ENCODE measurements around the gene CXCR5.

Gene CXCR5

DNA sequence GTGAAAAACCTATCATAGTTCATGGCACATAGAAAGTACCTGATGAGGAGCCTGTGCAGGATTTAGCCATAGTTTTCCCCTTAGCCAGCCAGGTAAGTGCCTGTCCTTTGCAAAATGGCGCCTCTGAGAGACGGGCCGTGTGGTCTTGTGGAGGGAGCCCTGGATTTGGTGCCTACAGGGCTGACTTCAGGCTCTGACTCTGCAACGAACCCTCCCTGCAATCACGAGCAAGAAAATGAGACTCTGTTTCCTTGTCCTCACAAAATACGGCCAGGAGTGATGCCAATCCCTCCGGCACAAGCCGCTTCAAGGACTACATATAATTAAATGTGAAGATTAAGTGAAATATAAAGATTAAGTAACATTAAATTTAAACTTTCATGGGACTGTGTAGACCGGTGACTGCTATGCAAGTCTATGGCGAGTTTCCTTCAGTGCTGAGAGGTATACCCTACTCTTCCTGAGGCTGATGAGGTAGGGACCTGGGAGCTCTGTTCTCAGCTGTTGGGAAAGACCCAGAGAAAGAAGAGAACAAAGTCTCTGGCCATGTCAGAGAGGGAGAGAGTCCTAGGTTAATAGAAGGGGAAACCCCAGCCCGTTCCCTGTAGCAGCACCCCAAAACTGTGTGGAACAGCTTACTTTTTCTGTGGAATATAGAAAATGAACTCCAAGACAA is 6.1 kb upstream of the CXCR5 start:
- DNase-seq, result no peak

DNA sequence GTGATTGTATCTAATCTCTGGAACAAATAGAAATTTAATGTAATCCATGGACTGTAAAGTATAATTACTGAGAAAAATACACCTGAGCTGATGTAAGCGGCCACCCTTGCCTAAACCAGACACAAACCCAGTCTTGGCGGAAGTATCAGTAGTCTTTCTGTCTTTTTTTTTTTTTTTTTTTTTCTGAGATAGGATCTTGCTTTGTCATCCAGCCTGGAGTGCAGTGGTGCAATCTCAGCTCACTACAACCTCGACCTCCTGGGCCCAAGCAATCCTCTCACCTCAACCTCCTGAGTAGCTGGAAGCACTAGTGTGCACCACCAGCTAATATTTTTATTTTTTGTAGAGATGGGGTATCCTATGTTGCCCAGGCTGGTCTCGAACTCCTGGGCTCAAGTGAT is 5.5 kb upstream of the CXCR5 start:
- no peak for DNase-seq

DNA sequence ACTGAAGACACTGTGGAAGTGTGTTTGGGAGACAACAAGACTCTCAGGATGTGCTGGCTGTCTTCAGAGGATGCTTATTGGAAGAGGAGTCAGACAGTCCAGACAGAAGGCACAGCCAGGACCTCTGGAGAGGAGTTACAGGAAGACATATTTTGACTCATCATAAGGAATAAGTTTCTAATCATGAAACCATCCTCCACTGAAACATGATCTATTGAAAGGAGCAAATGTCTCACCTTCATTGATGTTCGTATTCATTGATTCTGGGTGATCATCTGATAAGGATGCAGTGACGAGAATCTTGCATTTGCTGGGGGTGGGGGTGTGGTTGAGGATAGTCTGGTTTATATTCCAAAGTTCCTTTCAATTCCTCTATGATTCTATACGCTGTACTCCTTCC is 2.5 kb upstream of the CXCR5 start:
- no peak for DNase-seq

DNA sequence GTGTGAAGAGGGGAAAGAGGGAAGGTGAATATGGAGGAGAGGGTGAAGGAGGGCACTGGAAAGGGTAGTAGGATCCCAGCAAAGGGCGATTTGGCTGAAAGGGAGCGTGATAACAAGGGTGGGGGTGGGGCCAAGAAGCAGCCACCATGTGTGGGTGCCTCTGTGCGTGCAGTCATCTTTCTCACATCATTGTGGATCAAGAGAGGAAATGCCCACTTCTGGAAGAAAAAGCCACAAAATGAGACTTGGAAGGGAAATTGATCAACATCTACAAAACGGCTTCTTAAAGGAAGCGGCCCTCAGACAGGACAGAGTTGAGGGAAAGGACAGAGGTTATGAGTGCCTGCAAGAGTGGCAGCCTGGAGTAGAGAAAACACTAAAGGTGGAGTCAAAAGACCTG is 1.2 kb upstream of the CXCR5 start:
- DNase-seq, result no peak

DNA sequence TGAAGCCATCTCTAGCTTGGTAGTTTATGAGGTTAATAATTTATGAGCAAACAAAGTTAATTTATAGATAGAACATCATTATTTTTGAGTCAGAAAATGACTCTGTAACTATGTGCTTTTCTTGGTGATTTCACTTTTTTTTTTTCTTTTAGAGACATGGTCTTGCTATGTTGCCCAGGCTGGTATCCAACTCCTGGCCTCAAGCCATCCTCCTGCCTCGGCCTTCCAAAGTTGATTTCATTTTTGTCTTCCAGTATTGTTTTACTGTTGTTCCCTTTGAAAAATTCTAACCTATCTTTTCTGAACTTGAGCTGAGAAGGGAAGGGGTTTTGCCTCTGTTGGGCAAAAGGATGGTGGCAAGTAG is 706 bp upstream of the CXCR5 start:
- DNase-seq, result no peak

DNA sequence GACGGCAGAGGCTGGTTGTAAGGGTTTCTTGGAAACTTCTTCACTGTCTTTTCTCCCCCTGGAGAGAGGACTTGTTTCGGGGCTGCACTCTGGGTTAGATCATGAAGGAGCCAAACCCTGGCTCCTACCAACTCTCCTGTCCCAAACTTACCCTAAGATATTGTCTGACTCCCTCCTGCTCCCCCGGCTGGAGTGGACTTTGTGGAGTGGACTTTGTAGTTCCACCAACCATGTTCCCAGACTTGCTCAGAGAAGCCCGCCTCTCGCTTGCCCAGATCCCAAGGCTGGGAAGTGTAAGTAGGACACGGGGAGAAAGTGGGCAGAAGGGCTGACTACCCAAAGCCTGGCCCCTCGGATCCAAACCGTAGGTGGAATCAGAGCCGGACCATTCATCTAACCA is 1.2 kb downstream of the CXCR5 start:
- DNase-seq, result no peak

DNA sequence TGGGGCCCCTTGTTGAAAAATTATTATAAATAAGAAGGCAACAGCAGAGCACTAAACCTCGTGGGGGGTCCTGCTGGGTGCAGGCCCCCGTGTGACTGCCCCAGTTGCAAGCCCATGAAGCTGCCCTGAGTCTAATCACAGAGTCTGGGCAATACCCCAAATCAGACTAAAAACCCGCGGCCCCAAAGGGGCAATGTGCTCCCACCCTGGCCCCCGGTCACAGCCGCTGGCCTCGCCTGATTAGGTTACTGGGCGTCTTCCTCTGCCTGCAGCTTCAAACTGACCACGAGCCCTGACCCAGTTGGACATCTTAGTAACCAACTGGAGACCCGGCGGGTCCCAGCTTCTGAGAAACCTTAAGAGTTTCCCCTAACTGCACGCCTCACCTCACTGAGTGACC is 1.6 kb downstream of the CXCR5 start:
- DNase-seq, result no peak

DNA sequence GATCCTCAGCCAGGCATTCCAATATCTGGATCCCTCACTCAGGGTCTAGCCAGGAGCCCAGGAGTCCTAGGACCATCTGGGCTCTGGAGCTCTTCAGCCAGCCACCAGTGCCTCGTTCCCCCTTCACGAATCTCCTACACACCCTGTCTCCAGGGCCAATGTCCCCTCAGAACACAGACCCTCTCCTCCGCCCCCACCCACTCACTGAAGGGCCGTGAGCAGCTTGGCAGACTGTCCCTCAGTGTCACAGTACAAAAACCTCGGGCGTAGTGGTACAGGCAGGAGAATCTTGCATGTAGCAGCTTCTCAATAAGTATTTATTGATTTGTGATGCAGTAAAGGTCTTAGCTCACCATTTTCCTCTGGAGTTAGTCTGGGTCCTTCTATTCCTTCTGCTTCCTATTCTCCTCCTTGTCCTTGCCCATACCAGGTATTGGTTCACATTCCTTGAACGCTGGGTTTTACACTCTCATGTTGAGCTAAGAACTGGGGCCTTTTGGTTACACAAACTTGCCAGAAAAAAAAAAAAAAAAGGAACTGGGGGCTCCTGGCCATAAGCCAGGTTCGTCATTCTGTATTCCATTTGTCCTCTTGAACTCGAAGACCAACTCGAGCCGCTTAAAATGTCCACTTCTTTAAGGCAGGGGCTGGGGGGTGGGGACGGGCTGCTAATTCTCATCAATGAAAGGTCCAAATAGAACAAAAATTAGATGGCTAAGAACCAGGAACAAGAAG is 2.3 kb downstream of the CXCR5 start:
- DNase-seq, result no peak

DNA sequence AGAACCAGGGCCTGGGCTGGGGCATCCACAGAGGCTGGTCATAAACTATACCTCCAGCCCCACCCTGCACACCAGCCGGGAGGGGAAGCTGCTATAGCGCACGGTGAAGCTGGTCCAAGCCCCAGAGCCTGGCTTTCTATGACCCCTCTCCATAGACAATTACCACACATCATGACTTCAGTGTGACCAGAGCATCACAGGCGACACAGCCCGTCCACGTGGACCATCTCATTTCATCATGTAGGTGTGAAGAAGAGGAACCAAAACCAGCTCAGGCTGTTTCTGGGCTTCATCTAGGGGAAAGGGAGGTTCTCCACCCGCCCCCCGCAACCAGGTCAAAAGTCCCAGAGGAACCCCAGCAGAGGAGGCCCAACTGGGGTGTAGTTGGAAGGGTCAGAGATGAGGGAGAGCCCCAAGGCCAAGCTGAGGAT is 3.0 kb downstream of the CXCR5 start:
- no peak for DNase-seq

DNA sequence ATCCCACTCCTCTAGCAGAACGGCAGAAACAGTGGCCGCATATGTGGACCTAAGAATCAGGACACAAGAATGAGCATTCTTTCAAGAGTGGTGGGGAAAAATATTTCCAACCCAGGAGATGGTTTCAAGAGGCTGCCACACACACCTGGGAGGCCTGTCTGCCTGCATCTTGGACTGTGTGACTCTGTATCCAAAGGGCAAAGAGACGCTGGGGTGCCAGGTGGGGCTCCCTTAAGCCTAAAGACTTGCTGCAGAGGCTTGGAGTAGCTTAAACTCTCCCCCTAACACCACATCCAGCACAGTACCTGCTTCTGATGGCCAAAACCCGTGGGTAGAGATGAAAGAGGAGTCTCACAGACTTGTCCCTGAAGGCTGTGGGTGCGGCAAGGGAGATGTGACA is 3.5 kb downstream of the CXCR5 start:
- no peak for DNase-seq

DNA sequence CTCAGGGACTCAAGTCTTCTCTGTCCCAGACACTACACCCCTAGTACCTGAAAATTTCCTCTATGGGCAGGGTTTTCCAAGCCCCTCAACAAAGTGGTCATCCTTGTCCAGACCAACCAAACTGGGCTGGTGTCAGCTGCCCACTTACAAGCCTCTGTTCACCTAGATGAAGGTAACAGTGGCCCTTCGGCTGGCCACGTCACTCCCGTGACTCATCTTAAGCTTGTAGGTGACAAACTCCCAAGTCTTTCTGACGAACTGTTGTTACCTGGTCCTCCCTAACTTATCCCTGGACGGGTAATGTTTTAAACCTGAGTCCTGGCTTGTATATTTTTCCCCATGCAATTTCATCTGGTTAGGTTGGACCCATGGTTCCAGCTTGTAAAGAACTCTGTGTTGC is 4.7 kb downstream of the CXCR5 start:
- no peak for DNase-seq

DNA sequence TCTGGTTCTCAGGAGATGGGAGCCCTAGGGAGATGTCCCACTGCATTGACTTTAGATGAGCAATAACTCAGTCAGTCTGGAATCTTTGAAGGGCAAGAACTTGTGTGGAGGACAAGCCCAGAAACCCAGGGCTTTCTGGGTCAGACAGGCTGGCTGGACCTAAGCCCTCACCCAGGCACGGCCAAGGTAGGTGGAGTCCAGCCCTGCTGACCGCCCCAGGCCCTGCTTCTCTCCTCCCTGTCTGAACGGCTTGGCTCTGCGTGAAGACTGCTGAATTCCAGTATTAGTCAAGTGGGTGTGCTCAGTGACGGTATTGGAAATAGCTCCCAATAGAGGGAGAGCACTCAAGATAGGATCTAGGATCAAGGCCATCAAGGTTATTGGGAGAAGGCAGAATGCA is 6.1 kb downstream of the CXCR5 start:
- no peak for DNase-seq

DNA sequence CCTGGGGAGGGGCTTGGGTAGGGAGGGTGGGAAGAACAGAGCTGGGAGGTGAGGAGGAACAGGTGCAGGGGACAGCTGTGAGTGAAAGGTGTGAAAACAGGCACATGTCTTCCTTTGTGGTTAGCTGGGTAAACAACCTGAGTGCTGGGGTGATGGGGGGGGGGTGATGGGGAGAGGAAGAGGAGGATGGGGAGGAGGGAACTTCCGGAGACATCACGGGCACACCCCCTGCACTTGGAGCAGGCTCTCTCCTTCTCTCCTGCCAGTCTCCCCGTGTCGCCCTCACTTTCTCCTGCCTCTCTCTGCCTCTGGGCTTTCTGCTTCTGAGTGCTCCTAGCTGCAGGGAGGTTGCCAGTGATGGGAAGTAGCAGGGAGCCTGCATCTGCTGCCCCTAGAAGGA is 8.8 kb downstream of the CXCR5 start:
- DNase-seq, result peak; percentile 57

DNA sequence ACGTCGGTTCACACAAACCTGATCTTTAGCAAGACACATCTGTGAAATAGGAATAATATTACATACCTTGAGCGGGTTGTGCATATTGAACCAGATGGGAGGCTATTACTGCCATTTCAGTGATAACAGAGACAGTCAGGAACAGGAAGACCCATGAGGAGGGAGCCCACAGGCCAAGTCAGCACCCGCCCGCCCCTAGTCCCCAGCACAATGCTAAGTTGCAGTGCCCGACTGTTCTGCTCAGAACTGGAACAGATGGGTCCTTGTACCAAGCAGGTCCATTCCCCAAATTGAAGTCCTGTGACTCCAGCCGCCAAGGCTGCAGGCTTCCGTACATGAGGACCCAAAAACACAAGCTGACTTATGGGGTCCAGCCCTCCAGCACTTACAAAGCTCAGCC is 9.3 kb downstream of the CXCR5 start:
- DNase-seq, result no peak

DNA sequence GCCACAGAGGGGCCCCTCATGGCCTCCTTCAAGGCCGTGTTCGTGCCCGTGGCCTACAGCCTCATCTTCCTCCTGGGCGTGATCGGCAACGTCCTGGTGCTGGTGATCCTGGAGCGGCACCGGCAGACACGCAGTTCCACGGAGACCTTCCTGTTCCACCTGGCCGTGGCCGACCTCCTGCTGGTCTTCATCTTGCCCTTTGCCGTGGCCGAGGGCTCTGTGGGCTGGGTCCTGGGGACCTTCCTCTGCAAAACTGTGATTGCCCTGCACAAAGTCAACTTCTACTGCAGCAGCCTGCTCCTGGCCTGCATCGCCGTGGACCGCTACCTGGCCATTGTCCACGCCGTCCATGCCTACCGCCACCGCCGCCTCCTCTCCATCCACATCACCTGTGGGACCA is 10.0 kb downstream of the CXCR5 start:
- no peak for DNase-seq

DNA sequence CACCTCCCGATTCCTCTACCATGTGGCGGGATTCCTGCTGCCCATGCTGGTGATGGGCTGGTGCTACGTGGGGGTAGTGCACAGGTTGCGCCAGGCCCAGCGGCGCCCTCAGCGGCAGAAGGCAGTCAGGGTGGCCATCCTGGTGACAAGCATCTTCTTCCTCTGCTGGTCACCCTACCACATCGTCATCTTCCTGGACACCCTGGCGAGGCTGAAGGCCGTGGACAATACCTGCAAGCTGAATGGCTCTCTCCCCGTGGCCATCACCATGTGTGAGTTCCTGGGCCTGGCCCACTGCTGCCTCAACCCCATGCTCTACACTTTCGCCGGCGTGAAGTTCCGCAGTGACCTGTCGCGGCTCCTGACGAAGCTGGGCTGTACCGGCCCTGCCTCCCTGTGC is 10.5 kb downstream of the CXCR5 start:
- DNase-seq, result no peak

DNA sequence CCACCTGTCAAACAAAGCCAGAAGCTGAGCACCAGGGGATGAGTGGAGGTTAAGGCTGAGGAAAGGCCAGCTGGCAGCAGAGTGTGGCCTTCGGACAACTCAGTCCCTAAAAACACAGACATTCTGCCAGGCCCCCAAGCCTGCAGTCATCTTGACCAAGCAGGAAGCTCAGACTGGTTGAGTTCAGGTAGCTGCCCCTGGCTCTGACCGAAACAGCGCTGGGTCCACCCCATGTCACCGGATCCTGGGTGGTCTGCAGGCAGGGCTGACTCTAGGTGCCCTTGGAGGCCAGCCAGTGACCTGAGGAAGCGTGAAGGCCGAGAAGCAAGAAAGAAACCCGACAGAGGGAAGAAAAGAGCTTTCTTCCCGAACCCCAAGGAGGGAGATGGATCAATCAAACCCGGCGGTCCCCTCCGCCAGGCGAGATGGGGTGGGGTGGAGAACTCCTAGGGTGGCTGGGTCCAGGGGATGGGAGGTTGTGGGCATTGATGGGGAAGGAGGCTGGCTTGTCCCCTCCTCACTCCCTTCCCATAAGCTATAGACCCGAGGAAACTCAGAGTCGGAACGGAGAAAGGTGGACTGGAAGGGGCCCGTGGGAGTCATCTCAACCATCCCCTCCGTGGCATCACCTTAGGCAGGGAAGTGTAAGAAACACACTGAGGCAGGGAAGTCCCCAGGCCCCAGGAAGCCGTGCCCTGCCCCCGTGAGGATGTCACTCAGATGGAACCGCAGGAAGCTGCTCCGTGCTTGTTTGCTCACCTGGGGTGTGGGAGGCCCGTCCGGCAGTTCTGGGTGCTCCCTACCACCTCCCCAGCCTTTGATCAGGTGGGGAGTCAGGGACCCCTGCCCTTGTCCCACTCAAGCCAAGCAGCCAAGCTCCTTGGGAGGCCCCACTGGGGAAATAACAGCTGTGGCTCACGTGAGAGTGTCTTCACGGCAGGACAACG is 11.7 kb downstream of the CXCR5 start:
- no peak for DNase-seq

DNA sequence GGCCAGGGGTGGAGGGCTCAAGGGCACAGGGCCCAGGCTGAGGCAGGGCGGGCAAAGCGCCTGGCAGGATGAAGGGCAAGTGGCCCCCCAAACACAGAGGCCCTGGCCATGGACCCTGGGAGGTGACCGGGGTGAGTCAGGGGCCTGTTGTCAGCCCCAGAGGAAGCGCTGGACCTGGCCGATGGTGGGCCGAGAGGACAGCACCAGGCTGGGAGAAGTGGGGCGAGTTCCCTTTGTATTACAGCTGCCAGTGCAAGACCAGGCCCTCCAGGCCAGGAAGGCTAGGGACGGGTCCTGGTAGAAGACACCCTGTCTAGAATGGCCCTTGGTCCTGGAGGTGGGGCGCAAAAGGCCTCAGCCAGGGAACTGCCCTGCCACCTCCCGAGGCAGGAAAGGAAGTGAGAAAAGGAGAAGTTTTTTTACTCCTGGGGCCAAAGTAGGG is 12.8 kb downstream of the CXCR5 start:
- DNase-seq, result no peak

DNA sequence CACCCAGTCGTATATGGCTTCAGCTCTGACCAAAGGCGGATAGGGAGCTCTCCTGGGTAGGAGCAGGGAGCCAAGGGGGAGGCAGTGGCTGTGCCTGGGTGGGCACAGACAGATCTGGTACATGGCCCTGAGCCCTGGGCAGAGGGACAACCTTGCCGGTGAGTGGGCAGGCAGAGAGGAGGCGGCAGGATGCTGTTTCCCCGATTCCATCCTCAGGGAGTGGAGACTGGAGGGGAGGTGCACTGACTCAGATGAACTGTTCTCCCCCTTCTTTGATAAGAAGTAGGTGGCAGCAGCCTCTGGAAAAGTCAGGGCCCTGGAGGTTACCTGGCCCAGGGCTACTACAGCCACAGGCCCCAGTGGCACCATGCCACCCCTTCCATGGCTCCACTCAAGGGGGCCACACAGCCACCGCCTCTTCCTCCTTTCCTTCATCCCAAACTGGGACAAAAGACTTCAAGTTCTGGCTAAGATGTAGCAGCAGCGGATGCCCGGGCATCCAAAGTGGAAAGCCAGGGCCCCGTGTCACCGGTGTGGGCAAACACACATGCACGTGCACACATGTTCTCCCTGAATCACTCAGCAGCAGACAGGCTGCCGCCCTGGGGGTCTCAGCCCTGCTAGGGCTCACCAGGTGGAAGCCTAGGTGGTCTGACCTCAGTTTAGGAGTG is 13.4 kb downstream of the CXCR5 start:
- no peak for DNase-seq

DNA sequence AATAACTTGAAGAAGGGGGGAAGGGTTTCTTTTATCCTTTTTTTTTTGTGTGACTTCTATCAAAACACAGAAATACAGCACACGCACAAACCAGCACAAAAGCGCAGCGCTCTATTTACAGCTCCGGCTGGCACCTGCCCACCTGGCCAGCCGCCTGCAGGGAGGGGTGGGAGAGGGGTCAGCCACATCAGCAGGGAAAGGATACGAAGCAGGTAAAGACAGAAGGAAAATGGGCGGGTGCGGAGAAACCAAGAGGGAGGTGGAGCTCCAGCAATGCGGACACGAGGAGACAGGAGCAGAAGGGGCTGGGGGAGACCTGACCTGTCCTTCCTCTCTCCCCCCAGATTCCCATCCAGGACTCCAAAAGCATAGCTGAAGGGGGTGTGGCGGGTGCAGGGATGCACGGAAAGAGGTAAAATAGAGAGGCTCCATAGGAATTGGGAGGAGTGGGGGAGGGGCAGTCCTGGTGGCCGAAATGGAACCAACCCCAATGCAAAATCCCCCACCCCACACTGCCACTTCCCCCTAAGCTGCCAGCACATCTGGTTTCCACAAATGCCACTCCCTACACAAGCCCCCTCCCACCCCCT is 14.1 kb downstream of the CXCR5 start:
- no peak for DNase-seq

DNA sequence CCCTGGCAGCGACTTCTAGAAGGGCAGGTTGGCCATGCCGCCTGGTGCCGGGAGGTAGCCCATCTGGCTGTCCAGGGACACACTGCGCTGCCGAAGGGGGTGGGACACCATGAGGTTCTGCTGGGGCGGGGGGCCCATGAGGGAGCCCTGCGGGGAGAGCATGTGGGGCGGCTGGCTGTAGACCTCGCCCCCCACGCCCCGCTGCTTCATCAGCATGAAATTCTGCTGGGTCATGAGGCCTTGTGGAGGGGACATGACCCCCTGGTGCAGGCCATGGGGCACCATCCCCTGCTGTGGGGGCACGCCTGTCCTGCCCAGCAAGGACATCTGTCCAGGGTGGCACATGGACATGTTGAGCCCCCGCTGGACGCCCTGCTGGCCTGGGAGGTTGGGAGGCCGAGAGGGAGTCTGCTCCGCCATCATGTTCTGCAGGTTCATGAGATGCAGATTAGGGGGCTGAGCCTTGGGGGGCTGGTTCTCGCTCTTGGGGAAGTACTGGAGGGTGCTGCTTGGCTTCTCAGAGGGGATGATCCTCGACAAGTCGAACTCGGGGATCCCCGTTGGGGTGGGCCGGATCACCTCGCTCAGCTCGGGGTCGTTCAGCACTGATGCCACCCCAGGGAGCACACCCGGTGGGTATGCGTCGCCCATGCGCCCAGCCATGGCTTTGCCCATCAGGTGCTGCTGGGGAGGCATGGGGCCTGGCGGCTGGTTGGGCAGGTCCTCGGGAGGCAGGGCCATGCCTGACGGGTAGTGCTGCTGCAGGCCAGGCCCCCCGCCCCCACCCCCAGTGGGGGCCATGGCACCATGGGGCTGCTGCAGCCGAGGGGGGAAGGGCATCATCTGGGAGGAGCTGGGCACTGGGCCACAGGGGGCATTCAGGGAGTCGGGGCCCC is 15.0 kb downstream of the CXCR5 start:
- DNase-seq, result no peak

DNA sequence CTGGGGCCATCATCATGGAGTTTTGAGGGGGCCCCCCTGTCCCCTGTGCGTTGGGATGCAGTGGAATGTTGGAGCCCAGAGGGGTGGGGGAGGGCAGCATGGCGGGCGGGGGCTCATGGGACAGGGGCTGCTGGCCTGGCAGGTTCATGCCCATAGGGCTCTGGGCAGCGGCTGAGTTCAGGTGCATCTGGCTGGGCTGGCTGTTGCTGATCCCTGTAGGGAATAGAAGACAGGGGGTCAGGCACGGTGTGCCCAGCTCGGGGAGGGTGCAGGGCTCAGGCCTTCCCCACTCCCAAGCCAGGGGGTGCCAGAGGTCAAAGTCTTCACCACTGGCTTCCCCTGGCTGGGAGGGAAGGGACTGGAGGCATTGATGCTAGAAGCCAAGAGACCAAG is 15.6 kb downstream of the CXCR5 start:
- DNase-seq, result no peak
